Activated CD4-positive, alpha-beta T cell treated with anti-CD3 and anti-CD28 coated beads, Interleukin-2, amount 50 U/mL, for 16 hours (primary cell): ENCODE results near the gene PLXNA3.
A peak's percentile ranks its signal among the peaks of the same experiment; 100 is the strongest.

Source experiments
- DNase-seq: peaks from one replicate; pipeline ENCODE4 v3.0.0-alpha.2; 2020

PLXNA3 gene

DNA sequence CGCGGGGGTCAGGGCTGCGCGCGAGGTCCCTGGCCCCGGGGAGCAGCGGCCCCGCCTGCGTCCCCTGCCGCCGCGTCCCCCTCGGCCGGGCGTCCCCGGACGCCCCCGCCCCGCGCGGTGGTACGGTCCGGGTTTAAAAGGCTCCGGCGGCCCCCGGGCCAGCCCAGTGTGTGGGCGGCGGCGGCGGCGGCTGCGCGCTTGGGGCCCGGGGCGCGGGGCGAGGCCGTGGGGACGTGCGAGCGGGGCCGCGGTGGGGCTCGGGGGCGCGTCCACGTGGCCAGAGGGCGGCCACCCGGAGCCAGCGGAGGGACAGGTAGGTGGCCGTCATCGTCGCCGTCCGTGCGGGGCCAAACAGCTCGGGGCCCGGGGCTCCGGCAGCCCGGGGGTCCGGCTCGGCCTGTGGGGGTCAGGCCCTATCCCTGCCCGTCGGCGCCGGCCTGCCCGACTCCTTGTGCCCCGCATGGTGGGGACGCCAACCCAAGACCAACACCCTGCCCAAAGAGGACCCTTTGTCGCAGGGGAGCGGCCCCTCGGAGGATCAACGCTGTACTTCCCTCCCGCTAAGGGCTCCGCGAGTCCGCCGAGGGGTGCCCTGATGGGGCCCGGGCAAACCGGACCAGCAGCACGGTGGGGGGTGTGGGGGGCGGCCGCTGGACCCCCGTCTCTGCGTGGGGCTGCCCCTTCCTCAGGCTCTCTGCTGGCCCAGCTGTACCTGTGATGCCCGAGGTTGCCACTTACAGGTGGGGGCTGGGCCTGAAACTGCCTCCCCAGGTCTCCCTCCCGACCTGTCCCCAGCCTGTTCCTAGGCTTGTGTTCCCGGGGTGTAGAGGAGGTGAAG lies at the start of gene PLXNA3:
TSS of gene PLXNA3 (plus strand) at position 166 of the 838 bp plus-strand sequence. CDS start 1,903 bp downstream, outside the sequence.
- peak; percentile 35 for DNase-seq

DNA sequence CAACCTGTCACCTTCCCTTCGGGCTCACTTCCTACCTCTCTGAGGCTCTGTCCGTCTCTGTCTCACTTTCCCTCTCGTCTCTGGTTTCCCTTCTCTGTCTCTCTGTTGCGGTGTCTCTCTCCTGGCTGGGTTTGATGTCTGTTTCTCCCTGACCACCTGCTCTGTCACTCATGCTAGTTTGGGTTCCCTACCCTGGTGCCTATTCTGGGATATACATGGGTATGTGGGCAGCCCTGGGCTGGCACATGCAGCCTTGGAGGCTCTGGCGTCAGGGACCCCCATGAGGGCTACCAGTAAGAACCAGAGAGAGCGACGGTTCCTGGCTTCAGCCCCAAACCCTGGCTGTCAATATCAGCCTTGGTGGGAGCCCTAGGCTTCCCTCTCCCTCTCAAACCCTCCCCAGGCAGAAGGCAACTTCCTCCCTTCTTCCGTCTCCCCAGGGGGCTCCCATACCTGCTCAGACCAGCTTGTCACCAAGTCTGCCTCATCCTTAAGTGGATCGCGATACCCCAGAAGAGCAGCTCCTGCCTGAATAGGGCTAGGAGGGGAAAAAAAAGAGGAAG lies 49.3 kb upstream of the PLXNA3 start:
- DNase-seq = no peak

DNA sequence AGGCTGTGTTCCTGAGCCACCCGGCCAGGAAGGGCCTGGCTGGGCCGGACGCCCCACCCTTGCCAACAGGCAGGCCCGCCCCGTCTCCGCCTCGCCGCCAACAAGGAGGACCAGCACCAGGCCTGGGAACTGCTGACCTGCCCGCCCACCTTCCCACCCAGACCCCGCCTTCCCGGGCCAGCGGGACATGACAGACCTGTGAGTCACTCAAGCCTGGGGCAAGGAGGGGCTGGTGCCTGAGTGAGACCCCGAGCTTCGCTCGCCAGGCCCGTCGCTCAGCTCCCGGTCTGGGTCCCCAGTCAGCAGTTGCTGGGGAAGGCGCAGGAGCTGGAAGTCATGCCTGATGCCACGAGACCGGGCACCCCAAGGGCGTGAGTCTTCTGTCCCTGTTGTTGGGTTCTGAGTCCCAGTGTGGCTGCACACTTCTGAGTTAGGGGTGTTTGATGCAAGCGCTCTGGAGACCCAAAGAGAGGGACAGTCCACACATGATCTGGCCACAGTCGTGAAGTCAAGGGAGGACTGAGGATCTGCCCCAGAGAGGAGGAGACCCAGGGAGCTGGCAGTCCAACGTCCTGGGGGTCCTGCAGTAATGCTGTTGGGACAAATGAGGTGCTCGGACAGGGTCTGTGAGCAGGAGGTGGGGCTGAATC lies 48.7 kb upstream of the PLXNA3 start, which contains the start of gene DNASE1L1:
TSS of gene DNASE1L1 (minus strand) at position 33 of the 650 bp plus-strand sequence. CDS start 3,686 bp downstream, outside the sequence.
- DNase-seq = peak; percentile 34

DNA sequence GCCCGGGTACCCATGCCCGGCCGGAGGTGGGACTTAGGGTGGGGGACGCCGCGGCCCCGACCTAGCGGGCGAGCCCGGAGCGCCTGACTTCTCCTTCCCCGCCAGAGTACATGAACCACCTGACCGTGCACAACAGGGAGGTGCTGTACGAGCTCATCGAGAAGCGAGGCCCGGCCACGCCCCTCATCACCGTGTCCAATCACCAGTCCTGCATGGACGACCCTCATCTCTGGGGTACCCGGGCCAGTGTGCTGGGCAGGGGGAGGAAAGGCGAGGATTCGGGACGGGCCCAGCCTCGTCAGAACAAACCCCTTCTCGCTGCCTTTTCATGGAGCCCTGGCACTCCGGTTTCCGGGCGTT lies 46.1 kb upstream of the PLXNA3 start:
- DNase-seq = peak; percentile 66

DNA sequence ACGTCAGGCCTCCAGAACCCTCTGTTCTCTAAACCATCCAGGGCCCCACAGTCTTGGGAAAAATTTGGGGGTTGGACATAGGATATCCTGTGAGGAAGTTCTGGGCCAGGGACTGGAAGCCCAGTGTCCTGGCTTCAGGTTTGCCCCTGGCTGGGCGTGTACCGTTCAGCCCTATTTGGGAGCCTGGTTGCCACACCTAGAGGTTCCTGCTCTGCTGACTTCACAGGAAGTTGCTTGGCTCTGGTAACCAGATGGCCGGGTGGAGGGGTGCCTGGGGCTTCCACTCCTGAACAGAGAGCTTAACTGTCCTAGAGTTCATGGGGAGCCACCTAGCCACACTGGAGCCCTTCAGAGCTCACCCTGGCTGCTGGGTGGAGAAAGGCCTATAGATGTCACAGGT lies 45.6 kb upstream of the PLXNA3 start:
- DNase-seq = peak; percentile 58

DNA sequence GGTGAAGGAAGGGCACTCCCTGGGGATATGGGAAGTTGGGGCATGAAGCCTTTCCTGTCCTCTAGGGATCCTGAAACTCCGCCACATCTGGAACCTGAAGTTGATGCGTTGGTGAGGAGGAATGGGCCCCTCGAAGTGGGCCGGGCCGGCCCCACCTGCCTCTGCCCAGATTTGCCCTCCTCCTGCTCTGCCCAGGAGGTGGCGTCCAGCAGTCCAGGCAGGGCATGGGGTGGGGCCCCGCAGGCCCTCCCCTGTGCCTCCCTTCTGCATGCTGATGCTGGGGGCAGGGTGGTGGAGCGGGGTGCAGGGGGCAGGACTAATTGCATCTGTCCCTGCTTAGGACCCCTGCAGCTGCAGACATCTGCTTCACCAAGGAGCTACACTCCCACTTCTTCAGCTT lies 44.9 kb upstream of the PLXNA3 start:
- no peak for DNase-seq

DNA sequence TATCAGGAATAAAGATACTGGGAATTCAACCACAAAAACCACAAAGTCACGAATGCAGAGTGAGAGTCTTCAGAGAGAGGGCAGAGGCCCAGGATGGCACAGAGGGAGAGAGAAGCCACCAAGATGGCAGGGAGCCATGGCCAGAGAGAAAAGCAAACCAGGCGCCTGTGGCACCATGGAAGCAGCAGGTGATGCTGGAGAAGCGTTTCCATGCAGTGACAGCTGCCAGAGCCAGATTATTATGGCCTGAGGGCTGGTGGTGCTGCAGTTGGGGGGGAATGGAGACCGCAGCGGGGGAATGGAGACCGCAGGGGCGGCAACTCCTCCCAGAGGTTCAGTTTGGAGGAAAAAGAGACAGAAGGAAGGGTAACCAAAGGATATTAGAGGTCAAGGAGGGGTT lies 40.9 kb upstream of the PLXNA3 start:
- no peak for DNase-seq

DNA sequence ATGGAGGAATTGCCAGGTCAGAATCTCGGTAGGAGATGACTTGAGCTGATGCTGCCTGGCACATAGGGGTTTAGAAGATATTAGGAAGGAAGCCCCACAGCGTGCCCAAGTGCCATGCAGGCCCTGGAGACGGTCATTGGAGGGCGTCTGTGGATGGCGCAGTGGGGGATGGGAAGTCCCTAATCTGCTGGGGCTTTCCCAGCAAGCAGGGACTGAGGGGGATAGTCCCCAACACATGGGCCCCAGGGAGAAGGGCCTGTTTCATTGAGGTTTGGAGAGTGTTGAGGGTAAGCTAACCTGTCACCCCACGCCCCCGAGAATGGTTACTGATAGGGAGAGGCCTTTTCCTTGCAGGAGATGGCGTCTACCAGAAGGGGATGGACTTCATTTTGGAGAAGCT lies 38.9 kb upstream of the PLXNA3 start:
- DNase-seq = no peak

DNA sequence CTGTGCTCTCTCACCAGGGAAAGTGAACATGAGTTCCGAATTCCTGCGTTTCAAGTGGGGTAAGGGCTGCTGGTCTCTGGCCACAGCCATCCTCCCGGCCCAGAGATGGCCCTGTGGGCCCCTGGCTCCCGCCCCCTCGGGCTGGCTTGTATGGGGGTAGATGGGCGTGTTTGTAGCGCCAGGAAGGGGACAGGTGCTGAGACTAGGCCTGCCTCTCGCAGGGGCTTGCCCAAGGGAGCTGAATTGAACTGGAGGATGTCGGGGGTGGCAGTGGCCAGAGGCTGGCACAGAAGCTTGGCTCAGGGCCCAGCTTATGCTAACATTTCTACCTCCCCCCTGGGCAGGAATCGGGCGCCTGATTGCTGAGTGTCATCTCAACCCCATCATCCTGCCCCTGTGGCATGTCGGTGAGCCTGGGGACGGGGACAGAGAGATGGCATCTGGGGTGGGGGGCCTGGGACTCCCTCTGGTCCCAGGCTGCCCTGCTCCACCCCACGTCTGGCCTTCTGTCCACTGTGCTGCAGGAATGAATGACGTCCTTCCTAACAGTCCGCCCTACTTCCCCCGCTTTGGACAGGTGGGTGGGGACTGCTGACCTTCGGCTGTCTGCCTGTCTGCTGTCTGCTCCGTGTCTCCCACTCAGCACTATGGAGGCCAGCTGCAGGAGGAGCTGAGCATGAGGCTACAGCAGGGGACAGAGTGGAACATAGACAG lies 38.2 kb upstream of the PLXNA3 start:
- no peak for DNase-seq

DNA sequence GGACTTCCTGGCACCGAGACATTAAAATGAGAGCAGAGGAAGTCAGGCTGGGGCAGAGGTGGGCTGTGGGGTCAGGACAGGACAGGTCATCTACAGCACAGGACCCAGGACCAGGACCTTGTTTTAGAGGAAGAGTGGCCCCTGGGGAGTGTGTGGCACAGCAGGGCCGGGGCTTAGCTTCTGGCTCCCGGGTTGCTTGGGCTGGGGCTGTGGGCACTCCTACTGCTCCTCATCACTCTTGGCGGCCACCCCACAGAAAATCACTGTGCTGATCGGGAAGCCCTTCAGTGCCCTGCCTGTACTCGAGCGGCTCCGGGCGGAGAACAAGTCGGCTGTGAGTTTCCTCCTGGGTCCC lies 37.7 kb upstream of the PLXNA3 start:
- no peak for DNase-seq

DNA sequence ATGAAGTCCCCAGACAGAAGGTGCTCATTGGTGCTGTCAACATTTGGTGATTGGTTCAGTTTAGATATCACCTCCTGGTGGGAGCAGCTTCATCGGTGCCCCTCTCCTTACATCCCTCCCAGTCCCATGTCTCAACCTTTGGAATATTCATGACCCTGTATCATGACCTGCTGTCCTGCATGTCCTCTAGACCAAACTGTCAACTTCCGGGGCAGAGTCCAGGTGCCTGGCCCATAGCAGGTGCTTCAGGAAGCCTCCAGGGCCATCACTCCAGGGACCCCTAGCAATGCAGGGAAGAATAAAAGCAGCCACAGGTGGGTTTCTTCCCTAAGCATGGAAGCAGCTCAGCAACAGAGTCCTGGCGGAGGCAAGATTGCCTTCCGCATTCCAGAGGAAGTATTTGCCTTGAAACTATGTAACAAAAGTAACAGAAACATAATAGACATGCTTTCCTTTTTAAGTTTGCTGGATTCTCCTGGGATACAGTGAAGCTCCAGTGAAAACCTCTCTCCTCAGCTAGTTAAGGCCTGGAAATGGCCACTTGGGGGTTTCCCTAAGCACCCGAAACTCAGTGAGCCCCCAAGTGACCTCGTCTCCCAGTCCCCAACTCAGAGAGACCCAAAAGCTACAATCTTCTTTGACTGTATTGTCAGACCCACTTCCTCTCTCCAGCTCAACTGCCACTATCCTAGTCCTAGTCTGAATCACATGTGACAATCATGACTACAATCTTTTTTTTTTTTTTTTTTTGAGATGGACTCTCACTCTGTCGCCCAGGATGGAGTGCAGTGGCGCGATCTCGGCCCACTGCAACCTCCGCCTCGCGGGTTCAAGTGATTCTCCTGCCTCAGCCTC lies 30.9 kb upstream of the PLXNA3 start:
- DNase-seq = no peak

DNA sequence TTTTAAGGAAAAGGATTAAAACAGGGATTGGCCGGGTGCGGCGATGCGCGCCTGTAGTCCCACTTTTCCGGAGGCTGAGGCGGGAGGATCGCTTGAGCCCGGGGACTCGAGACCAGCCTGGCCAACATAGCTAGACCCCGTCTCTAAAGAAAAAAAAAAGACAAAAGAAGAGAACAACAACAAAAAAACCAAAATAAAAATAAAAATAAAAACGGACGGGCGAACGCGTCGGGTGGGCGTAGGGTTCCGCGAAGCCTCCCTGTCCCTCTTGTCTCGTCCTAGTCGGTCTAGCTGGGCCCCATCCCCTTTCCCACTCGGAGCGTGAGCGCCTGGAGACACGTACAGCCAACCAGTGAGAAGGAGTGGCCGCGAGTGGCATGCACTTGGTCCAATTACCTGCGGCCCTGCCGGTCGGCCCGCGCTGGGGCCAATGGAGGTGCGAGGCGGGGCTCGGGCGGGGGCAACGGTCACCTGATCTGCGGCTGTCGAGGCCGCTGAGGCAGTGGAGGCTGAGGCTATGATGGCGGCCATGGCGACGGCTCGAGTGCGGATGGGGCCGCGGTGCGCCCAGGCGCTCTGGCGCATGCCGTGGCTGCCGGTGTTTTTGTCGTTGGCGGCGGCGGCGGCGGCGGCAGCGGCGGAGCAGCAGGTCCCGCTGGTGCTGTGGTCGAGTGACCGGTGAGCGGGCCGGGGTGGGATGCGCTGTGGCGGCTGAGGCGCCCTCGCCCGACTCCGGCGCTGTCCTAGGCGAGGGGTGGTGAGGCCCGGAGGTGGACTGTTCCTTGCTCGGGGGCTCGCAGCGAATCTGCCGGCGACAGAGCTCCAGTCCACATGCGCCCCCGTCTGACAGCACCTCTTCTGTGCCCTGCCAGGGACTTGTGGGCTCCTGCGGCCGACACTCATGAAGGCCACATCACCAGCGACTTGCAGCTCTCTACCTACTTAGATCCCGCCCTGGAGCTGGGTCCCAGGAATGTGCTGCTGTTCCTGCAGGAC lies 29.6 kb upstream of the PLXNA3 start, which contains the start of gene ATP6AP1:
TSS of gene ATP6AP1 (plus strand) at position 502 of the 996 bp plus-strand sequence. CDS start at position 518, 16 bp downstream.
- DNase-seq = peak; percentile 94

DNA sequence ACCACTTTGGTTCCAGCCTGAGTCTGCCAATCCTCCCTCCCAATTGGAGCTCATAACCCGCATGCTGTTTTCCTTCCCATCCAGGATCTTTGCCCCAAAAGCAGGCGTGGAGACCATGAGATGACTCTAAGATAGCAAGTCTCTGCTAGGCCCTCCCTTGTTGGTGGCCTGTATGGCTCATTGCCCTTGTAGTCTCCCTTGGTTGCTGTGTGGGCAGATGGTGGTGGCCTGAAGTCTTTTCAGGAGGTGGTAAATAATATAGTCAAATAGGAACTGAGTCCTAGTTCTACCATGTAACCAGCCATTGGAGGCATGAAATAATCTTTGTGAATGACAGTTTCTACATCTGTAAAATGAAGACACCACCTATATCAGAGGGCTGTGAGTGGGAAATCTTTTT lies 28.4 kb upstream of the PLXNA3 start:
- no peak for DNase-seq

DNA sequence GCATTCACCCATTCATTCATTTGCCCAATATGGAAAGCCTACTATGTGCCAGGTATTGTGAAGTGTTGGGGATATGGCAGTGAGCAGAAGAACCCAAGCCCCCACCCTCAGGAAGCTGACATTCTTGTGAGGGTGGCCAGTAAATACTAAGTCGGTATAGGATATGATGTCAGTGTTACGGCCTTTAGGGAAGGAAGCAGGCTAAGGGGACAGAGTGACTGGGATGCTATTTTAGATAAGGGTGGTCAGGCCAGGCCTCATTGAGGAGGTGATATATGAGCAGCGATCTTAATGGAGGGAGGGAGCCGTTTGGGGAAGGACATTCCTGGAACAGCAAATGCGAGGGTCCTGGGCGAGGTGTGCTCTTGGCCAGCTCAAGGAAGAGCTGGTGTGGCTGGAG lies 27.6 kb upstream of the PLXNA3 start:
- DNase-seq = no peak

DNA sequence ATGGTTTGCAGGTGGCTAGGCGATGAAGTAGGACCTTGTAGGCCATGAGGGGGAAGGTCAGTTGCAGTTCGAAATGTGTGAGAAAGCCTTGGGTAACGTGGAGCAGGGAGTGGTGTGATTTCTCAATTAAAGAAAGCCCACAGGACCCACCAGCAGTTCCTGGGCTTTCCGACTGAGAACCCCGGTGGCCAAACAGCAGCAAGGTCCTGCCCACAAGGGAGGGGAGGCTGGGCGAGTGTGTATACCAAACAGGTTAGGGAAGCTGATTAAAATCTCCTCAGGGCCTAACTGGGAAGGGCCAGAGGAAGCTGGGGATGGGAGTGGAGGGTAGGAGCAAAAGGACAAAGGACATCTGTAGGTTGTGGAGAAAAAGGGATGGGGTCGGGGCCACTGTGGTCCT lies 27.2 kb upstream of the PLXNA3 start:
- no peak for DNase-seq

DNA sequence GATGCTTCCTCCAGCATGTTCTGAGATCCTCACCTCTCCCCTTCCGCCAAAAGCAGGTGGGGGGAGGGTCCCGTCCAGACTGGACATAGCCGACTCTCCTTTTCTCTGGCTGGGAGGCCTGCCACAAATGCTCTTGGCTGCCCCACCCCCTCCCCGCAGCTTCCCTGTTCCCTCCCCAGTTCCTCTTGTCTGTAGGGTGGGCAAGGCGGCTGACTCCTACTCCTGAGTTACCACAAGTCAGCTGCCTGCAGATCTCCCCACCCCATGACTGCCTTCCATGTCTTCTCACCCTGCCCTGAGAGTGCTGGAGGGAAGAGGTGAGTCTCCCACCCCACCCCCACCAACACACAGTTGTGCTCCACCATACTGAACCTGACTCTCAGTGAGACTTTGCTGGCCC lies 26.7 kb upstream of the PLXNA3 start:
- no peak for DNase-seq

DNA sequence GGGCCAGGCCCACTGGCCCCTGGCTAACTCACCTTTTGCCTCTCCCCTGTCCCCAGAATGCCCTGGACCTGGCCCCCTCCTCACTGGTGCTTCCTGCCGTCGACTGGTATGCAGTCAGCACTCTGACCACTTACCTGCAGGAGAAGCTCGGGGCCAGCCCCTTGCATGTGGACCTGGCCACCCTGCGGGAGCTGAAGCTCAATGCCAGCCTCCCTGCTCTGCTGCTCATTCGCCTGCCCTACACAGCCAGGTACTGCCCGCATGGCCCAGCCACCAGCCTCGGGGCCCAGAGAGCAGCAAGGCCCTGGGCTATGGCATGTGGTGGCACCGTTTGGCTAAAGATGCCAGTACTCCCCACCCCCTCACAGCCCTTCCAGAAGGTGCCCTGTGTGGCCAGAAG lies 25.9 kb upstream of the PLXNA3 start:
- no peak for DNase-seq

DNA sequence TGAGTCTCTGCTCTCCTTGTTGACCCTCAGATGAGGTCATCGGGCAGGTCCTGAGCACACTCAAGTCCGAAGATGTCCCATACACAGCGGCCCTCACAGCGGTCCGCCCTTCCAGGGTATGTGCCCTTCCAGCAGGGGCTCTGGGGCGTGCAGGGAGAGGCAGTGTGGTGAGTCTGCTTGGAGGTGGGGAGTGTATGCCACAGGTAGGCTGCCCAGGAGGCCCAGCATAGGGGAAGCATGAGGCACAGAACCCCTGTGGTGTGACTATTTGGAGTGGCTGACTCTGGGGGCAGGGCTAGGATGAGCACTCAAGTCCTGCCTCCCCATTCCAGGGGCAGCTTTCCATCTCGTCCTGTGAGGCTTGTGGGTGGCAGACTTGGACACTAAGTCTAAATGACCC lies 24.5 kb upstream of the PLXNA3 start:
- no peak for DNase-seq

DNA sequence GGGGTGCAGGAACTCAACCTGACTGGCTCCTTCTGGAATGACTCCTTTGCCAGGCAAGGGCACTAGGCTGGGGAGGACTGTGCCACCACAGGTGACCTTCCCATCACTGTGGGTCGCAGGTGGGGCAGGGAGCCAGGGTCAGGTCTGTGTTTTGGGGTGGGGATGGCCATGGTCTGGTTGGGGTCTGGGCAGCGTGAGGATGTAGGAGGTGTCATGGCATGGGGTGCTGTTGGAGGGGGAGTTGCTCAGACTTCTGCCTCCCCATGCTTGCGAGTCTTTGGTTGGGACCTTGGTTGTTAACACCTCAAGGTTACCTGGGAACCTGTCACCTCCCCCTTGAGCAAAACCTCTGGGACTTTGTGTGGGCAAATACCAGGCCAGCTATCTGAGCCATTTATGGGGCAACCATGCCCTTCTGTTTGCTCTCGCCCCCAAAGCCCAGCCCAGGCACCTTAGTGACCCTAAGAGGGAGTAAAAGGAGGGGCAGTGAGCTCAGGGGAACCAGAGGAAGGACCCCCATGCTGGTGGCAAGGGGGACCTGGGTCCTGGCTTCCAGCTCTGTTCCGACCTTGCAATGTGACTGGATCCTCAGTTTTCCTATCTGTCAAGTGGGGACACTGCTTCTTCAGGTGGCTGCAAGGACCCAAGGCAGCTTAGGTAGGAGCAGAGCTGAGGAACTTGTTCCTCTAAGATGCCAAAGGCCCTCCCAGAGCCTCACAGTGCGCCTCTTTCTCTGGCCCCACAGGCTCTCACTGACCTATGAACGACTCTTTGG lies 23.5 kb upstream of the PLXNA3 start:
- DNase-seq = no peak

DNA sequence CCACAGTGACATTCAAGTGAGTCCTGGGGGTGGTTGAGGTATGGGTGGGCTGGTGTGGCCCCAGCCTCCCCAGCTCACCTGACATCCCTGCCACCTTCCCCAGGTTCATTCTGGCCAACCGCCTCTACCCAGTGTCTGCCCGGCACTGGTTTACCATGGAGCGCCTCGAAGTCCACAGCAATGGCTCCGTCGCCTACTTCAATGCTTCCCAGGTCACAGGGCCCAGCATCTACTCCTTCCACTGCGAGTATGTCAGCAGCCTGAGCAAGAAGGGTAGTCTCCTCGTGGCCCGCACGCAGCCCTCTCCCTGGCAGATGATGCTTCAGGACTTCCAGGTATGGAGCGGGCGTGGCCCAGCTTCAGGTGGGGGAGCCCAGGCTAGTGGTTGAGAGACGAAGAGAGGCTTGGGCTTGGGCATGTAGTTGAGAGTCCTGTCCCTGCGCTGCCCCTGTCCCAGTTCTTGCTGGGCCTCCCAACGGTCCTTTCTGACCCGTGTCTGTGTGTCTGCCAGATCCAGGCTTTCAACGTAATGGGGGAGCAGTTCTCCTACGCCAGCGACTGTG lies 22.8 kb upstream of the PLXNA3 start:
- DNase-seq = no peak
